RPMI8226 (cell line): ENCODE data around the gene RAPGEF2.
"Not testable (repeated sequence)": the region's sequence is repeated elsewhere in the genome, so short reads cannot be mapped to it uniquely, and the experiment has no call there.

Experiments used
- DNase-seq: peaks from one replicate; pipeline ENCODE4 v3.0.0-alpha.2; 2015

Gene RAPGEF2

DNA sequence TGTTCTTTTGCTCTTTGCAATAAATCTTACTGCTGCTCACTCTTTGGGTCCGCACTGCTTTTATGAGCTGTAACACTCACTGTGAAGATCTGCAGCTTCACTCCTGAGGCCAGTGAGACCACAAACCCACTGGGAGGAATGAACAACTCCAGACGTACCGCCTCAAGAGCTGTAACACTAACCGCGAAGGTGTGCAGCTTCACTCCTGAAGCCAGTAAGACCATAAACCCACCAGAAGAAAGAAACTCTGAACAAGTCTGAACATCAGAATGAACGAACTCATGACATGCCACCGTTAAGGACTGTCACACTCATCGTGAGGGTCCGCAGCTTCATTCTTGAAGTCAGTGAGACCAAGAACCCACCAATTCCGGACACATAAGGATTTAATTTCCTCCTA is 276.2 kb downstream of the RAPGEF2 start:
- DNase-seq: not testable (repeated sequence)

DNA sequence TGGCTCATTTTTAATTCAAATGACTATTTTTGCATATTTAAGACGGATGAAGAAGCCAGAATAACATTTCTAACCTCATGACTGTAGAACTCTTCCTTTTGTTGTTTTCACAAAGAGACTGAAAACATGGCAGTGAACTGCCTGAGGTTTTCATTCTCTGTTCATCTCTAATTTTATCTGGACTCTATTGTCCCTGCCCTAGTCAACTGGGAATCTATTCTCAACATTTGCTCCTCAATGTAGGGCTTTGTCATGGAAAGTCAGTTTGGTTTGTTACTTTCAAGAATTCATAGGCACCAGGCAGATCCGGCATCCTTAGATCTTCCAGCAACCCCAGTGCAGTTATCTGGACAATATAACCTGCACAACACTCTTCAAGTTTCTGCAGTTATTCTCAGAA is 277.0 kb downstream of the RAPGEF2 start:
- no peak for DNase-seq

DNA sequence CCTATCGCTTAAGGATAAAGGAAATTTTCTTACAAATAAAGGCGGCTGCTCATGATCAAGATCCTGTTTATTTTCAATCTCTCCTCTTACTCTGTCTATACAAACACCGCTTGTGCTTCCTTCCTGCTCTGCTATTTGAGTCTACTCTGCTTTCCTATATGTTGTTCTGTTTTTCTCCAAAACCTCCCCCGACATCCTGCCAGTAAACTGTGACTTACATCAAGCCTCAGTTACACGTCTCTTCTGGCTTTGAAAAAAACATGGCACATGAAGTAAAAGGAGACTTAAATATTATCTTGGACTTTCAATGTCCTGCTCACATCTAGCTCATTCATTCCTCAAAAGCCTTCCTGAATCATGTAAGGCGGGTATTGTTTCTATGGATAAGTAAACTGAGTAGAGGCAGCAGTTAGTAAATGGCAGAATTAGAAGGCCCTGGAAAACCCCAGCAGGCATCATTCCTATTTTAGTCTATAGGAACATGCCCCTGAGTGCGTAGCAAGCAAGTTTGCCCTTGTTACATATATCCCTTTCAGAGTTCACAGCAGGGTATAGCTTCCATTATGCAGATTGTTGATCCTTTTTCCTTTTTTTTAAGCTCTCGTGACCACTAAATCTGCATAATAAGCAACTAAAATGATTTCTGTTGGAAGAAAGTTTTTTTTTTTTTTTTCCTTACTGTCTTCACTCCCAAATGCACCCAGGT is 280.1 kb downstream of the RAPGEF2 start:
- no peak for DNase-seq

- no peak for DNase-seq
Measured at GRCh38 chr4:159383562-159383931, 280.7 kb downstream of the RAPGEF2 start.

GRCh38 chr4:159384017-159384416 is 281.1 kb downstream of the RAPGEF2 start:
- DNase-seq: no peak

GRCh38 chr4:159384632-159385031 is 281.8 kb downstream of the RAPGEF2 start:
- DNase-seq: no peak

GRCh38 chr4:159386620-159387019 is 283.7 kb downstream of the RAPGEF2 start:
- no peak for DNase-seq

DNA sequence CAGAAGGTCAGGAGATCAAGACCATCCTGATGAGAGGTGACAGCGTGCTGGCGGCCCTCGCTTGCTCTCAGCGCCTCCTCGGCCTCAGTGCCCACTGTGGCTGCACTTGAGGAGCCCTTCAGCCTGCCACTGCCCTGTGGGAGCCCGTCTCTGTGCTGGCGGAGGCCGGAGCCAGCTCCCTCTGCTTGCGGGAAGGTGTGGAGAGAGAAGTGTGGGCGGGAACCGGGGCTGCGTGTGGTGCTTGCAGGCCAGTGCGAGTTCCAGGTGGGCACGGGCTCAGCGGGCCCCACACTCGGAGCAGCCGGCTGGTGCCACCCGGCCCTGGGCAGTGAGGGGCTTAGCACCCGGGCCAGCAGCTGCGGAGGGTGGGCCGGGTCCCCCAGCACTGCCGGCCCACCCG is 286.9 kb downstream of the RAPGEF2 start:
- no peak for DNase-seq

DNA sequence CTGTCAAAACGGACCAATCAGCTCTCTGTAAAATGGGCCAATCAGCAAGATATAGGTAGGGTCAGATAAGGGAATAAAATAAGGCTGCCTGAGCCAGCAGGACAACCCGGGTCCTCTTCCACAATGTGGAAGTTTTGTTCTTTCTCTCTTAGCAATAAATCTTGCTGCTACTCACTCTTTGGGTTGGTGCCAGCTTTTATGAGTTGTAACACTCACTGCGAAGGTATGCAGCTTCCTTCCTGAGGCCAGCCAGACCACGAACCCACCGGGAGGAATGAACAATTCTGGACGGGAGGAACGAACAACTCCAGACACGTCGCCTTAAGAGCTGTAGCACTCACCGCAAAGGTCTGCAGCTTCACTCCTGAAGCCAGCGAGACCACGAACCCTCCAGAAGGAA is 287.8 kb downstream of the RAPGEF2 start:
- peak; percentile 5 for DNase-seq

DNA sequence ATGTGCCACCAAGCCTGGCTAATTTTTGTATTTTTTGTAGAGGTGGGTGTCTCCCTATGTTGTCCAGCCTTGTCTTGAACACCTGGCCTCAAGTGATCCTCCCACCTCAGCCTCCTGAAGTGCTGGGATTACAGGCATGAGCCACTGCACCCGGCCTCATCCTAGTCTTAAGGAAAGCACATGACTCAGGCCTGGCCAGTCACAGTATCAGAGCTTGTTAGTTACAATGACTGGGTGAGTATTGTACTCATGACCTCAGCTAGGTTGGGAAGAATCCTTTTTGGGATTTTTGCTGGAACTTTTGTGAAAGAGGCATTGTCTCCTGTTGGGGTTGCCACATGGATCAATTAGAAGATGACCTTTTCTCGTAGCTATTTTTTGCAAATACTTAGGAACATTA is 292.8 kb downstream of the RAPGEF2 start:
- DNase-seq: no peak

- no peak for DNase-seq
Measured at GRCh38 chr4:159396151-159396550, 293.3 kb downstream of the RAPGEF2 start.

GRCh38 chr4:159398236-159398638 is 295.4 kb downstream of the RAPGEF2 start:
- peak; percentile 4 for DNase-seq

DNA sequence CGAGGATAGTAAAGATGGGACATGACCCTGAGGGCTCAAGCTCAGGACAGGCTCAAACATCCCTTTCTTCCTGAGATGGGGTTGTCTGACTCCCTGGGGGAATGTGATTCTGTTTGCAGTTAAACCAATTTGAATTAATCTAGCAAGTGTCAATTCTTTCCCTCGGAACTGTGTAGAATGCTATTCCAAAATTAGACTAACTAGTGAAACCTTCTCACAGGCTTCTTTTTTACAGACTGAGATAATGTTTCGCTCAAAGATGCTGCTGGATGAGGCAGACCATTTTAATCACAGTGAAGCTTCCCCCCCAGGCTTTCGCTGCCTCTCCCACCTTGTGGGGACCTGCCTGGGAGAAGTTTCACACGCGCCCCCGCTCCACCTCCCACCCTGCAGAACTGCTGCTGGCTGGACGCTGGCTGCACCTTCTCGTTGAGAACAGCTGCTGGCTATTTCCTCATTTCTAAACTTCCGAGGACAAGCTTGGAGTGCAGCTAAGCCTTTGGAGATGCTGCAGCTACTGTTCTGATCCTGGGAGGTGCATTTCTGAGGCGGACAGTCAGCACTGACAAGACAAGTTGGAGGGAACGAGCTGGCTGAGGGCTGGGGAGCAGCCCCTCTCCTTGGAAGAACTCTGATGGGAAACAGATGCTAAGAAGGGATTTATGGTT is 297.8 kb downstream of the RAPGEF2 start:
- DNase-seq: no peak

- DNase-seq: no peak
Measured at GRCh38 chr4:159401226-159401712, 298.4 kb downstream of the RAPGEF2 start.

DNA sequence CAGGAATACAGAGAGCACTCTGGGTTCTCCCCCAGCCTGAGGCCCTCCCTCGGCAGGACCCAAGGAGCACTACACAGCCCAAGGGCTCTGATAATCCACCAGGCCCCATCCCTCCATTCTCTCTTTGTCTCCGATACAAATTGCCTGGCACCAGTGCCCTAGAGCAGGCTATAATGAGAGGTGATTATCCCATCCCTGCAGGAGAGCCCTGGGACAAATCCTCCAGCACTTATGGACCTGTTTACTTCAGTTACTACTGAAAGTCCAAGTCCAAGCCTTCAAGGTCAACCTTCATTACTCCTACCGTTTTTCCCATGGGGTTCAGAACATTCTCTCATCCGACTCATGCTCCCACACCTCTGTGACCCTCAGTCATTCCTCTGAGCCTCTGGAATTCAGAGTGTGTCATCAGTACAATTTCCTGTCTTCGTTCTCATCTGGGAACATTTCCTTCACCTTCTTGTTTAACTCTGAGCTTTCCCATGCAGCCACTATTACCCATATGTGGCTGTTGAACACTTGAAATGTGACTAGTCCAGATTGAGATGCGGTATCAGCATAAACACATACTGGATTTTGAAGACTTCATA is 299.0 kb downstream of the RAPGEF2 start:
- no peak for DNase-seq
